Measurements from ENCODE around the gene APOBEC2.
"Not testable (repeated sequence)": the region's sequence is repeated elsewhere in the genome, so short reads cannot be mapped to it uniquely, and the experiment has no call there.

APOBEC2 gene

GRCh38 chr6:41053041-41053440 is at the start of gene APOBEC2:
TSS of gene APOBEC2 (plus strand) at chr6:41053202. CDS start at chr6:41053348, 146 bp downstream.
- no peak for DNase-seq (ENCODE audit: low spot score)

- DNase-seq (ENCODE audit: low spot score), result peak; percentile 44
These were observed 46.8 kb upstream of the APOBEC2 start for GRCh38 chr6:41006217-41006616.

GRCh38 chr6:41006980-41007379 is 46.0 kb upstream of the APOBEC2 start:
- DNase-seq (ENCODE audit: low spot score), result not testable (repeated sequence)

GRCh38 chr6:41008011-41008410 is 45.0 kb upstream of the APOBEC2 start:
- DNase-seq (ENCODE audit: low spot score), result no peak

GRCh38 chr6:41009669-41010068 is 43.3 kb upstream of the APOBEC2 start:
- no peak for DNase-seq (ENCODE audit: low spot score)

GRCh38 chr6:41011673-41012072 is 41.3 kb upstream of the APOBEC2 start:
- no peak for DNase-seq (ENCODE audit: low spot score)

- DNase-seq (ENCODE audit: low spot score), result no peak
These were observed 39.4 kb upstream of the APOBEC2 start for GRCh38 chr6:41013466-41014153.

- no peak for DNase-seq (ENCODE audit: low spot score)
These were observed 38.2 kb upstream of the APOBEC2 start for GRCh38 chr6:41014780-41015179.

- not testable (repeated sequence) for DNase-seq (ENCODE audit: low spot score)
These were observed 37.1 kb upstream of the APOBEC2 start for GRCh38 chr6:41015860-41016259.

- DNase-seq (ENCODE audit: low spot score), result no peak
These were observed 35.3 kb upstream of the APOBEC2 start for GRCh38 chr6:41017663-41018062.

GRCh38 chr6:41021832-41022231 is 31.2 kb upstream of the APOBEC2 start:
- no peak for DNase-seq (ENCODE audit: low spot score)

- no peak for DNase-seq (ENCODE audit: low spot score)
These were observed 30.7 kb upstream of the APOBEC2 start for GRCh38 chr6:41022294-41022693.

- DNase-seq (ENCODE audit: low spot score), result no peak
These were observed 29.9 kb upstream of the APOBEC2 start for GRCh38 chr6:41023114-41023513.

- no peak for DNase-seq (ENCODE audit: low spot score)
These were observed 27.0 kb upstream of the APOBEC2 start for GRCh38 chr6:41025966-41026530.

GRCh38 chr6:41027241-41027640 is 25.8 kb upstream of the APOBEC2 start:
- no peak for DNase-seq (ENCODE audit: low spot score)

- peak; percentile 70 for DNase-seq (ENCODE audit: low spot score)
These were observed 25.0 kb upstream of the APOBEC2 start for GRCh38 chr6:41027799-41028560.

GRCh38 chr6:41028561-41029412 is 24.2 kb upstream of the APOBEC2 start:
- DNase-seq (ENCODE audit: low spot score), result peak; percentile 13

GRCh38 chr6:41032830-41033229 is 20.2 kb upstream of the APOBEC2 start:
- DNase-seq (ENCODE audit: low spot score), result no peak

GRCh38 chr6:41033776-41034175 is 19.2 kb upstream of the APOBEC2 start:
- DNase-seq (ENCODE audit: low spot score), result no peak

- no peak for DNase-seq (ENCODE audit: low spot score)
These were observed 16.8 kb upstream of the APOBEC2 start for GRCh38 chr6:41036186-41036585.

- no peak for DNase-seq (ENCODE audit: low spot score)
These were observed 16.4 kb upstream of the APOBEC2 start for GRCh38 chr6:41036601-41037000.

Measured in kidney capillary endothelial cell (primary cell).